ENCODE results near the gene RNF208.
A peak's percentile ranks its signal among the peaks of the same experiment; 100 is the strongest.

RNF208 gene

GRCh38 chr9:137214620-137215019, 7.4 kb downstream of the RNF208 start:
- DNase-seq (ENCODE audit: low read depth), result no peak

- DNase-seq (ENCODE audit: low read depth), result no peak
Measured at GRCh38 chr9:137213160-137214060, 8.6 kb downstream of the RNF208 start.

GRCh38 chr9:137212520-137212919, 9.5 kb downstream of the RNF208 start:
- no peak for DNase-seq (ENCODE audit: low read depth)

- DNase-seq (ENCODE audit: low read depth), result no peak
Measured at GRCh38 chr9:137211532-137211931, 10.5 kb downstream of the RNF208 start.

- no peak for DNase-seq (ENCODE audit: low read depth)
Measured at GRCh38 chr9:137206602-137207001, 15.4 kb downstream of the RNF208 start.

GRCh38 chr9:137205126-137206069, 16.6 kb downstream of the RNF208 start, which contains the start of the genes NDOR1 and TMEM203:
Gene NDOR1, plus strand, starts transcription at chr9:137205700. Its CDS starts 78 bp downstream, at chr9:137205778.
Gene TMEM203, minus strand, starts transcription at chr9:137205648. Its CDS starts 234 bp downstream, at chr9:137205414.
- DNase-seq (ENCODE audit: low read depth), result peak; percentile 92

GRCh38 chr9:137204731-137205125, 17.3 kb downstream of the RNF208 start:
- DNase-seq (ENCODE audit: low read depth), result no peak

GRCh38 chr9:137202966-137203365, 19.1 kb downstream of the RNF208 start:
- DNase-seq (ENCODE audit: low read depth), result no peak

GRCh38 chr9:137201205-137201868, 20.7 kb downstream of the RNF208 start:
- DNase-seq (ENCODE audit: low read depth), result no peak

- DNase-seq (ENCODE audit: low read depth), result peak; percentile 99
Measured at GRCh38 chr9:137200311-137201204, 21.5 kb downstream of the RNF208 start, which contains the start of gene TPRN. Gene TPRN, minus strand, starts transcription at chr9:137200741. Its CDS starts 30 bp downstream, at chr9:137200711.

- no peak for DNase-seq (ENCODE audit: low read depth)
Measured at GRCh38 chr9:137199411-137200121, 22.5 kb downstream of the RNF208 start.

- no peak for DNase-seq (ENCODE audit: low read depth)
Measured at GRCh38 chr9:137198902-137199283, 23.1 kb downstream of the RNF208 start.

- no peak for DNase-seq (ENCODE audit: low read depth)
Measured at GRCh38 chr9:137198051-137198901, 23.8 kb downstream of the RNF208 start.

GRCh38 chr9:137195525-137196220, 26.4 kb downstream of the RNF208 start:
- DNase-seq (ENCODE audit: low read depth), result no peak

GRCh38 chr9:137194909-137195308, 27.1 kb downstream of the RNF208 start:
- DNase-seq (ENCODE audit: low read depth), result no peak

GRCh38 chr9:137194388-137194787, 27.7 kb downstream of the RNF208 start:
- DNase-seq (ENCODE audit: low read depth), result no peak

GRCh38 chr9:137193771-137194170, 28.3 kb downstream of the RNF208 start:
- no peak for DNase-seq (ENCODE audit: low read depth)

GRCh38 chr9:137192859-137193258, 29.2 kb downstream of the RNF208 start:
- no peak for DNase-seq (ENCODE audit: low read depth)

- DNase-seq (ENCODE audit: low read depth), result no peak
Measured at GRCh38 chr9:137192448-137192780, 29.6 kb downstream of the RNF208 start.

All from stimulated activated CD8-positive, alpha-beta memory T cell treated with anti-CD3 and anti-CD28 coated beads, Interleukin-4, amount 100 ng/mL, for 24 hours (primary cell).